SK-N-MC (cell line): Measurements from ENCODE around the gene MRPL40.

ENCODE experiments used
- EZH2 ChIP-seq: fragments of 200-600 bp; sonication (generic); IDR thresholded peaks from one replicate; pipeline ENCODE4 v1.6.1; 2017; ENCODE audit warnings: antibody characterized with exemption
- POLR2AphosphoS5 ChIP-seq: IDR thresholded peaks from 2 replicates; pipeline ENCODE4 v1.6.1; 2012; ENCODE audit warnings: mild to moderate bottlenecking, low read depth, low read length, borderline replicate concordance

GRCh38 chr22:19450363-19451175, 18.2 kb downstream of the MRPL40 start:
- no peak for TF ChIP-seq POLR2AphosphoS5
- TF ChIP-seq EZH2, result no peak
